ENCODE results near the gene ZC3HAV1. TPM values are rescaled to one million over a fixed set of nuclear protein-coding genes. Genes with fewer than 3 reads are reported as not detected.

ZC3HAV1 gene
- total and polyA plus RNA-seq, 2 of the 4 experiments (the other 2 are of a cell fraction) = 9.9 to 22.4 TPM

GRCh38 chr7:138999414-138999813 is 110.1 kb downstream of the ZC3HAV1 start:
- no peak overlapping the region for H3K23ac ChIP-seq (ENCODE audit: low read depth, low read length)
- CTCF ChIA-PET = interaction anchor here (1.2 kb wide), 1 partner anchor 18 kb away, joined by 4 read pairs; no protein-coding TSS in a partner anchor

More at GRCh38 chr7:138999414-138999813, 110.1 kb downstream of the ZC3HAV1 start:
- H4K91ac ChIP-seq (ENCODE audit: insufficient read depth, low read depth, low read length) = no peak overlapping the region
- no peak overlapping the region for H3K27ac ChIP-seq (ENCODE audit: insufficient read depth, low read length)
- no peak overlapping the region for H3K9ac ChIP-seq (ENCODE audit: low read depth, low read length)
- no peak overlapping the region for H2BK15ac ChIP-seq (ENCODE audit: low read depth, low read length)
- H2AK5ac ChIP-seq (ENCODE audit: low read depth, low read length) = no peak overlapping the region
- no peak overlapping the region for H2BK20ac ChIP-seq (ENCODE audit: low read depth, low read length)
- dilution Hi-C loops (cut with HindIII; ENCODE audit: low sequenced_read_pairs, unreplicated experiment) (no loop called here), in situ Hi-C loops (cut with MboI; ENCODE audit: low sequenced_read_pairs) (no loop called here), intact Hi-C loops (cut with micrococcal nuclease) (no loop called here)
- H2BK5ac ChIP-seq (ENCODE audit: low read depth, low read length, poor library complexity, severe bottlenecking) = no peak overlapping the region
- H3K14ac ChIP-seq (replicated peaks; ENCODE audit: low read depth, low read length) = no peak overlapping the region
- POLR2A ChIA-PET (ENCODE audit: unreplicated experiment) = no interaction called here
- peaks cover 2% of the 10 kb centered on the region; the same call in 1 of the 2 replicates for H3K4me1 ChIP-seq (ENCODE audit: control insufficient read depth, insufficient read depth, low read length)
- no peaks in the 10 kb centered on the region for H3K9me1 ChIP-seq (ENCODE audit: insufficient read depth, low read length)
- no peak overlapping the region for H4K8ac ChIP-seq (ENCODE audit: low read depth in 2 of 2, low read length in 2 of 2)
- H3K4ac ChIP-seq (ENCODE audit: low read depth, low read length) = no peak overlapping the region
- H3K79me1 ChIP-seq (ENCODE audit: low read depth in 1 of 2, low read length in 2 of 2) = no peaks in the 10 kb centered on the region
- H3K4me2 ChIP-seq (ENCODE audit: low read depth, low read length) = no peak overlapping the region
- no peak overlapping the region for H3K56ac ChIP-seq (ENCODE audit: extremely low read depth, insufficient read depth, low read length)
- no peak for DNase-seq
- TF ChIP-seq NFE2L2 (IDR thresholded peaks at IDR 0.05; ENCODE audit: low read depth, low read length) = no peak
- no peak for TF ChIP-seq RCOR1 (IDR thresholded peaks at IDR 0.05; ENCODE audit: insufficient replicate concordance, low read length)
- no peak for TF ChIP-seq RFX5 (IDR thresholded peaks at IDR 0.05; ENCODE audit: low read depth, low read length)
- TF ChIP-seq MXI1 (IDR thresholded peaks at IDR 0.05; ENCODE audit: borderline replicate concordance, low read depth, low read length) = no peak
- TF ChIP-seq, protein P1, sequence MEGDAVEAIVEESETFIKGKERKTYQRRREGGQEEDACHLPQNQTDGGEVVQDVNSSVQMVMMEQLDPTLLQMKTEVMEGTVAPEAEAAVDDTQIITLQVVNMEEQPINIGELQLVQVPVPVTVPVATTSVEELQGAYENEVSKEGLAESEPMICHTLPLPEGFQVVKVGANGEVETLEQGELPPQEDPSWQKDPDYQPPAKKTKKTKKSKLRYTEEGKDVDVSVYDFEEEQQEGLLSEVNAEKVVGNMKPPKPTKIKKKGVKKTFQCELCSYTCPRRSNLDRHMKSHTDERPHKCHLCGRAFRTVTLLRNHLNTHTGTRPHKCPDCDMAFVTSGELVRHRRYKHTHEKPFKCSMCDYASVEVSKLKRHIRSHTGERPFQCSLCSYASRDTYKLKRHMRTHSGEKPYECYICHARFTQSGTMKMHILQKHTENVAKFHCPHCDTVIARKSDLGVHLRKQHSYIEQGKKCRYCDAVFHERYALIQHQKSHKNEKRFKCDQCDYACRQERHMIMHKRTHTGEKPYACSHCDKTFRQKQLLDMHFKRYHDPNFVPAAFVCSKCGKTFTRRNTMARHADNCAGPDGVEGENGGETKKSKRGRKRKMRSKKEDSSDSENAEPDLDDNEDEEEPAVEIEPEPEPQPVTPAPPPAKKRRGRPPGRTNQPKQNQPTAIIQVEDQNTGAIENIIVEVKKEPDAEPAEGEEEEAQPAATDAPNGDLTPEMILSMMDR (conservative IDR thresholded peaks at IDR 0.05; ENCODE audit: low read depth, low read length) = no peak
- TF ChIP-seq MAZ (IDR thresholded peaks at IDR 0.05; ENCODE audit: borderline replicate concordance, low read depth, low read length) = no peak
- no peak for TF ChIP-seq FOS (IDR thresholded peaks at IDR 0.05; ENCODE audit: low read depth, low read length)
- no peak for TF ChIP-seq CEBPB (IDR thresholded peaks at IDR 0.05; ENCODE audit: low read depth, low read length)
- no peak for TF ChIP-seq SMC3 (IDR thresholded peaks at IDR 0.05; ENCODE audit: low read depth, low read length)
- TF ChIP-seq, protein P2, sequence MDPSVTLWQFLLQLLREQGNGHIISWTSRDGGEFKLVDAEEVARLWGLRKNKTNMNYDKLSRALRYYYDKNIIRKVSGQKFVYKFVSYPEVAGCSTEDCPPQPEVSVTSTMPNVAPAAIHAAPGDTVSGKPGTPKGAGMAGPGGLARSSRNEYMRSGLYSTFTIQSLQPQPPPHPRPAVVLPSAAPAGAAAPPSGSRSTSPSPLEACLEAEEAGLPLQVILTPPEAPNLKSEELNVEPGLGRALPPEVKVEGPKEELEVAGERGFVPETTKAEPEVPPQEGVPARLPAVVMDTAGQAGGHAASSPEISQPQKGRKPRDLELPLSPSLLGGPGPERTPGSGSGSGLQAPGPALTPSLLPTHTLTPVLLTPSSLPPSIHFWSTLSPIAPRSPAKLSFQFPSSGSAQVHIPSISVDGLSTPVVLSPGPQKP (IDR thresholded peaks at IDR 0.05; ENCODE audit: borderline replicate concordance, low read depth, low read length) = no peak
- TF ChIP-seq, protein P3, sequence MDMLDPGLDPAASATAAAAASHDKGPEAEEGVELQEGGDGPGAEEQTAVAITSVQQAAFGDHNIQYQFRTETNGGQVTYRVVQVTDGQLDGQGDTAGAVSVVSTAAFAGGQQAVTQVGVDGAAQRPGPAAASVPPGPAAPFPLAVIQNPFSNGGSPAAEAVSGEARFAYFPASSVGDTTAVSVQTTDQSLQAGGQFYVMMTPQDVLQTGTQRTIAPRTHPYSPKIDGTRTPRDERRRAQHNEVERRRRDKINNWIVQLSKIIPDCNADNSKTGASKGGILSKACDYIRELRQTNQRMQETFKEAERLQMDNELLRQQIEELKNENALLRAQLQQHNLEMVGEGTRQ (IDR thresholded peaks at IDR 0.05; ENCODE audit: low read depth, low read length) = no peak
- no peak for TF ChIP-seq BHLHE40 (IDR thresholded peaks at IDR 0.05; ENCODE audit: low read depth, low read length)
- H2AK9ac ChIP-seq (replicated peaks; ENCODE audit: low read depth, low read length, poor library complexity) = no peak overlapping the region
- no TSS peak for BruUV-seq (replicated peaks)
- no peaks in the 10 kb centered on the region for H3K36me3 ChIP-seq (ENCODE audit: control insufficient read depth, insufficient read depth, low read length)
- H3K9me3 ChIP-seq (ENCODE audit: control insufficient read depth, insufficient read depth, low read length) = no peaks in the 10 kb centered on the region
- H2AFZ ChIP-seq (replicated peaks; ENCODE audit: low read length, poor library complexity) = no peak overlapping the region
- H4K5ac ChIP-seq (ENCODE audit: low read depth, low read length) = no peak overlapping the region
- no peak overlapping the region for H2BK120ac ChIP-seq (ENCODE audit: low read depth, low read length)
- WGBS, 2 experiments (ENCODE audit: extremely low coverage in 2 of 2, insufficient read length in 1 of 2) = no CpG with 5 or more reads among the region's 3 CpGs
- no peak overlapping the region for H3K4me3 ChIP-seq (ENCODE audit: insufficient read depth, low read depth, low read length)
- no peak for ATAC-seq (ENCODE audit: low read depth)
- H4K20me1 ChIP-seq (ENCODE audit: insufficient read depth, low read length) = no peaks in the 10 kb centered on the region
- peaks cover 5% of the 10 kb centered on the region for H3K27me3 ChIP-seq (ENCODE audit: control insufficient read depth, insufficient read depth, low read length)
- H3K18ac ChIP-seq (ENCODE audit: low read depth, low read length) = no peak overlapping the region
